GM06990 (cell line): ENCODE results near the gene MYRF.

Source experiments
- DNase-seq: peaks from one replicate; pipeline ENCODE4 v3.0.0-alpha.2; 2011; ENCODE audit not compliant: insufficient read length; ENCODE audit errors: extremely low read depth
- H3K27me3 ChIP-seq: replicated peaks from 2 replicates; pipeline ENCODE4 v1.6.0; 2011; ENCODE audit warnings: low read length; ENCODE audit not compliant: control insufficient read depth, insufficient read depth
- H3K36me3 ChIP-seq: 2 replicates; pipeline ENCODE4 v1.5.1; 2011; ENCODE audit warnings: low read length; ENCODE audit not compliant: control insufficient read depth, insufficient read depth
- H3K4me3 ChIP-seq: replicated peaks from 2 replicates; pipeline ENCODE4 v1.5.1; 2011; ENCODE audit warnings: low read depth, mild to moderate bottlenecking, control low read depth, low read length
- CTCF ChIP-seq: IDR thresholded peaks from 2 replicates; pipeline ENCODE4 v1.5.1; 2011; ENCODE audit warnings: low read length, control low read depth, mild to moderate bottlenecking, inconsistent platforms; ENCODE audit not compliant: insufficient read depth, poor library complexity, severe bottlenecking

The MYRF gene

GRCh38 chr11:61826930-61827570 lies 74.6 kb downstream of the MYRF start:
- H3K4me3 ChIP-seq = peak overlapping the region; percentile 98
- no peak for TF ChIP-seq CTCF
- DNase-seq = no peak
- no peaks in the 10 kb centered on the region for H3K27me3 ChIP-seq
- H3K36me3 ChIP-seq = no peaks in the 10 kb centered on the region; the same call in 1 of the 2 replicates

- Histone ChIP-seq H3K36me3 (peaks cover 3% of the 10 kb centered on the region), H3K27me3 (no peaks in the 10 kb centered on the region), H3K4me3 (peak within 1 kb of the TSS; percentile 98)
- DNase-seq = peak; percentile 97
- TF ChIP-seq CTCF = no peak
Observed at GRCh38 chr11:61827571-61828378, 75.3 kb downstream of the MYRF start, which contains the start of gene FADS2. TSS of gene FADS2 (plus strand) at chr11:61828300. CDS start at chr11:61828391, 91 bp downstream.

GRCh38 chr11:61828379-61828628 lies 75.9 kb downstream of the MYRF start:
- Histone ChIP-seq H3K27me3 (no peaks in the 10 kb centered on the region), H3K36me3 (peaks cover 3% of the 10 kb centered on the region), H3K4me3 (peak overlapping the region; percentile 98)
- no peak for TF ChIP-seq CTCF
- no peak for DNase-seq

- TF ChIP-seq CTCF = peak; percentile 72
- DNase-seq = peak; percentile 80
- H3K27me3 ChIP-seq = no peaks in the 10 kb centered on the region
- H3K4me3 ChIP-seq = peak overlapping the region; percentile 98
- H3K36me3 ChIP-seq = peaks cover 3% of the 10 kb centered on the region
Observed at GRCh38 chr11:61828629-61829407, 76.4 kb downstream of the MYRF start.

GRCh38 chr11:61829806-61830205 lies 77.4 kb downstream of the MYRF start:
- TF ChIP-seq CTCF = no peak
- Histone ChIP-seq H3K4me3 (peak overlapping the region; percentile 98), H3K36me3 (peaks cover 3% of the 10 kb centered on the region), H3K27me3 (no peaks in the 10 kb centered on the region)
- DNase-seq = no peak
